ENCODE data around the gene NIM1K. TPM values are rescaled to one million over a fixed set of nuclear protein-coding genes. Genes with fewer than 3 reads are reported as not detected.
"Not testable (repeated sequence)": the region's sequence is repeated elsewhere in the genome, so short reads cannot be mapped to it uniquely, and the experiment has no call there.

The NIM1K gene
- total RNA-seq, 2 experiments from 2014 or later: 0.75 to 1.00 TPM

- peaks cover 13% of the 10 kb centered on the region for H3K4me1 Mint-ChIP-seq (ENCODE audit: low read depth)
- CTCF ChIA-PET: interaction anchor here (0.9 kb wide), 1 partner anchor 69 kb away, joined by 4 read pairs; no protein-coding TSS in a partner anchor
- POLR2A ChIA-PET: no interaction called here
- no peaks in the 10 kb centered on the region for H3K27me3 Mint-ChIP-seq
- no peak for DNase-seq
- no peak overlapping the region for H3K27ac Mint-ChIP-seq
- H3K36me3 Mint-ChIP-seq: no peaks in the 10 kb centered on the region
- H3K4me3 Mint-ChIP-seq: no peak overlapping the region
- peaks cover 9% of the 10 kb centered on the region for H3K9me3 Mint-ChIP-seq
- intact Hi-C loops (cut with micrococcal nuclease): no loop called here
These were observed 128.8 kb downstream of the NIM1K start for GRCh38 chr5:43320846-43321245.

- POLR2A ChIA-PET; H3K4me1 Mint-ChIP-seq (ENCODE audit: low read depth); CTCF ChIA-PET; H3K27ac Mint-ChIP-seq; intact Hi-C loops (cut with micrococcal nuclease); H3K4me3 Mint-ChIP-seq; H3K36me3 Mint-ChIP-seq; H3K27me3 Mint-ChIP-seq; H3K9me3 Mint-ChIP-seq; DNase-seq: not testable (repeated sequence)
These were observed 131.5 kb downstream of the NIM1K start for GRCh38 chr5:43323488-43323887.

- H3K4me3 Mint-ChIP-seq; H3K4me1 Mint-ChIP-seq (ENCODE audit: low read depth); intact Hi-C loops (cut with micrococcal nuclease); POLR2A ChIA-PET; H3K27me3 Mint-ChIP-seq; H3K27ac Mint-ChIP-seq; H3K36me3 Mint-ChIP-seq; DNase-seq; H3K9me3 Mint-ChIP-seq: not testable (repeated sequence)
- CTCF ChIA-PET: interaction anchor here (1.2 kb wide), 1 partner anchor 64 kb away, joined by 3 read pairs; no protein-coding TSS in a partner anchor
These were observed 133.6 kb downstream of the NIM1K start for GRCh38 chr5:43325624-43326023.

Other genes starting within 250 kb of the NIM1K start
- gene ANXA2R, start 151.9 kb upstream of the NIM1K start, total RNA-seq: 1 to 10 TPM; 2.8 to 3.8 TPM
- gene ZNF131, start 71.3 kb upstream of the NIM1K start, total RNA-seq: 10 to 100 TPM; 27.3 to 27.8 TPM
- gene HMGCS1, start 121.2 kb downstream of the NIM1K start, total RNA-seq: 100 to 1,000 TPM; 158 to 162 TPM
- 1 to 10 TPM; 7.6 to 8.8 TPM for gene CCL28, start 220.2 kb downstream of the NIM1K start, total RNA-seq